Osteoblast (primary cell): Measurements from ENCODE around the gene RING1. TPM values are rescaled to one million over a fixed set of nuclear protein-coding genes. Genes with fewer than 3 reads are reported as not detected.
A peak's percentile ranks its signal among the peaks of the same experiment; 100 is the strongest.

Source experiments
- DNase-seq: peaks from one replicate; pipeline ENCODE4 v3.0.0; 2011; ENCODE audit warnings: low spot score, mixed read lengths; ENCODE audit not compliant: insufficient read length; ENCODE audit errors: missing footprints
- H2AFZ ChIP-seq: 2 replicates; pipeline ENCODE4 v1.6.0; 2011; ENCODE audit warnings: mild to moderate bottlenecking, low read length
- H3K27ac ChIP-seq: 2 replicates; pipeline ENCODE4 v1.5.1; 2011; ENCODE audit warnings: mild to moderate bottlenecking, low read depth, low read length, moderate library complexity
- H3K27me3 ChIP-seq: 2 replicates; pipeline ENCODE4 v1.6.0; 2012; ENCODE audit warnings: mild to moderate bottlenecking, control low read depth, inconsistent platforms, low read length, moderate library complexity; ENCODE audit not compliant: insufficient read depth
- H3K36me3 ChIP-seq: 2 replicates; pipeline ENCODE4 v1.5.1; 2011; ENCODE audit warnings: mild to moderate bottlenecking, low read length, control low read depth, moderate library complexity; ENCODE audit not compliant: insufficient read depth
- H3K4me1 ChIP-seq: 2 replicates; pipeline ENCODE4 v1.5.1; 2011; ENCODE audit warnings: mild to moderate bottlenecking, low read length, control low read depth, moderate library complexity; ENCODE audit not compliant: insufficient read depth
- H3K4me2 ChIP-seq: 2 replicates; pipeline ENCODE4 v1.6.0; 2011; ENCODE audit warnings: mild to moderate bottlenecking, low read length; ENCODE audit not compliant: insufficient read depth
- H3K4me3 ChIP-seq: fragments of 200-600 bp; sonication (generic); 3 replicates; pipeline ENCODE4 v1.5.1; 2012; ENCODE audit warnings: mild to moderate bottlenecking, low read length, inconsistent platforms; ENCODE audit not compliant: insufficient read depth
- H3K79me2 ChIP-seq: 2 replicates; pipeline ENCODE4 v1.6.0; 2012; ENCODE audit warnings: mild to moderate bottlenecking, low read length, control low read depth, inconsistent platforms; ENCODE audit not compliant: insufficient read depth
- H3K9me3 ChIP-seq: 2 replicates; pipeline ENCODE4 v1.5.1; 2011; ENCODE audit warnings: low read depth, low read length, control low read depth
- H4K20me1 ChIP-seq: 2 replicates; pipeline ENCODE4 v1.6.0; 2012; ENCODE audit warnings: mild to moderate bottlenecking, low read length, control low read depth; ENCODE audit not compliant: insufficient read depth
- total RNA-seq: library from RNA; depleted of rRNA; stranded (reverse); fragments of >200 nt; gene quantifications from 2 replicates; pipeline ENCODE4 v1.2.3, GENCODE V29; 2012
- TF ChIP-seq, protein P1 (sequence below): IDR thresholded peaks from 2 replicates; pipeline ENCODE4 v1.5.1; 2011; ENCODE audit warnings: mild to moderate bottlenecking, low read depth, low read length, moderate library complexity; ENCODE audit errors: extremely low read depth

RING1 gene
- total RNA-seq, 1 donor = 34.0 TPM

DNA sequence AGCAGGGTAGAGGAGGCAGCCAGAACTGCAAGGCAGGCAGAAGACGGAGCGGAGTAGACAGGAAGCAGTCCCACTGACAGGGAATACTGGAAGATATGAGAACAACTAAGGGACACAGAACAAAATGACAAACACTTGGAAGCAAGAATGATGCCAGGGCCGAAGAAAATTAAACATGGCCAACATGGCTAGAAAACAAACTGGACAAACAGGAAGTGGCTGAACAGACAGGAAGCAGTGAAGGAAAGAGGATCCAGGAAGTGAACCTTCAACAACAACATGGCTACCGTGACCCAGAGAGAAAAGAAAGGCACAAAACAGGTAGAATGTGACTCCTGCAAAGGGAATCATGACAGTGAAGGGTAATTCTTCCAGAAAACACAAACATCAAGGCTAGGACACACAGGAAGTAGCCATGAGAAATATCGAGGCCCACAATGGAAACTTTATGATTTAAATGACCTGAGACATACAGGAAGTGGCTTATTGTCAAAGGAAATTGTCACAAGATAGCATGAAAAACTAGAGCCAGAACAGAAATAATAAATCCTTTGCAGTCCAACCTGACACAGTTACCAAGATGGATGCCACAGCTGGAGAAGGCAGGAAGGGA is 25.1 kb upstream of the RING1 start:
- Histone ChIP-seq H3K27ac (no peak overlapping the region), H3K4me1 (no peaks in the 10 kb centered on the region), H3K27me3 (peaks cover 4% of the 10 kb centered on the region), H3K36me3 (no peaks in the 10 kb centered on the region), H4K20me1 (no peaks in the 10 kb centered on the region), H2AFZ (peak overlapping the region; percentile 31), H3K4me2 (no peak overlapping the region), H3K9me3 (no peaks in the 10 kb centered on the region), H3K4me3 (no peak overlapping the region), H3K79me2 (no peaks in the 10 kb centered on the region)
- no peak for DNase-seq
- TF ChIP-seq, protein P1, sequence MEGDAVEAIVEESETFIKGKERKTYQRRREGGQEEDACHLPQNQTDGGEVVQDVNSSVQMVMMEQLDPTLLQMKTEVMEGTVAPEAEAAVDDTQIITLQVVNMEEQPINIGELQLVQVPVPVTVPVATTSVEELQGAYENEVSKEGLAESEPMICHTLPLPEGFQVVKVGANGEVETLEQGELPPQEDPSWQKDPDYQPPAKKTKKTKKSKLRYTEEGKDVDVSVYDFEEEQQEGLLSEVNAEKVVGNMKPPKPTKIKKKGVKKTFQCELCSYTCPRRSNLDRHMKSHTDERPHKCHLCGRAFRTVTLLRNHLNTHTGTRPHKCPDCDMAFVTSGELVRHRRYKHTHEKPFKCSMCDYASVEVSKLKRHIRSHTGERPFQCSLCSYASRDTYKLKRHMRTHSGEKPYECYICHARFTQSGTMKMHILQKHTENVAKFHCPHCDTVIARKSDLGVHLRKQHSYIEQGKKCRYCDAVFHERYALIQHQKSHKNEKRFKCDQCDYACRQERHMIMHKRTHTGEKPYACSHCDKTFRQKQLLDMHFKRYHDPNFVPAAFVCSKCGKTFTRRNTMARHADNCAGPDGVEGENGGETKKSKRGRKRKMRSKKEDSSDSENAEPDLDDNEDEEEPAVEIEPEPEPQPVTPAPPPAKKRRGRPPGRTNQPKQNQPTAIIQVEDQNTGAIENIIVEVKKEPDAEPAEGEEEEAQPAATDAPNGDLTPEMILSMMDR = no peak

DNA sequence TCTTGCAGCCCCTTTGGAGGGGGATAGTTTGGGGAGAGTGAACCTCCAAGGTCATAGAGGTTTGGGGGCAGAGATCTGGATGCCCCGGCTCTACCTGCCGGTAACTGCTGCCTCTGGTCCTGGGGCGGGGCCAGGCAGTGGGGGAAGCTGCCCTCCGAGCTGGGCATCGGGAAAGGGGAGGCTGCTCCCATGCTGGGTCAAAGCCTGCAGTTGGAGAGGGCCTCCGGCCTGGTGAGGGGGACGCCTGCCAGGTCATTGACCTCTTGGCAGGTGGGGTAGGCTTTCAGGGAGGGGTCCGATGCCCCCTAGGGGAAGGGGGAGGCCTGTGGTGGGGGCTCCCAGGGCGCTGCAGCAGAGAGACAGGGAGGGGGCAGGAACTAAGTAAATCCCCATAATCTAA is 23.1 kb upstream of the RING1 start:
- TF ChIP-seq, protein P1 = no peak
- H3K79me2 ChIP-seq = no peaks in the 10 kb centered on the region
- H3K4me3 ChIP-seq = no peak overlapping the region
- no peak for DNase-seq
- H3K36me3 ChIP-seq = no peaks in the 10 kb centered on the region
- H3K4me1 ChIP-seq = no peaks in the 10 kb centered on the region
- H3K4me2 ChIP-seq = no peak overlapping the region
- H2AFZ ChIP-seq = no peak overlapping the region
- no peaks in the 10 kb centered on the region for H3K9me3 ChIP-seq
- H3K27me3 ChIP-seq = peaks cover 9% of the 10 kb centered on the region
- H4K20me1 ChIP-seq = no peaks in the 10 kb centered on the region
- no peak overlapping the region for H3K27ac ChIP-seq

GRCh38 chr6:33185654-33186187 is 22.6 kb upstream of the RING1 start:
- TF ChIP-seq, protein P1 = no peak
- no peak overlapping the region for H3K27ac ChIP-seq
- no peaks in the 10 kb centered on the region for H3K79me2 ChIP-seq
- no peak for DNase-seq
- no peak overlapping the region for H2AFZ ChIP-seq
- peaks cover 14% of the 10 kb centered on the region for H3K27me3 ChIP-seq
- no peaks in the 10 kb centered on the region for H4K20me1 ChIP-seq
- no peaks in the 10 kb centered on the region for H3K4me1 ChIP-seq
- H3K36me3 ChIP-seq = no peaks in the 10 kb centered on the region
- H3K4me3 ChIP-seq = no peak overlapping the region
- H3K9me3 ChIP-seq = no peaks in the 10 kb centered on the region
- no peak overlapping the region for H3K4me2 ChIP-seq

GRCh38 chr6:33187809-33188208 is 20.5 kb upstream of the RING1 start:
- TF ChIP-seq, protein P1 = no peak
- H3K9me3 ChIP-seq = no peaks in the 10 kb centered on the region
- no peak overlapping the region for H3K4me2 ChIP-seq
- no peak for DNase-seq
- no peaks in the 10 kb centered on the region for H3K36me3 ChIP-seq
- no peak overlapping the region for H2AFZ ChIP-seq
- no peak overlapping the region for H3K27ac ChIP-seq
- no peaks in the 10 kb centered on the region for H3K79me2 ChIP-seq
- H3K4me1 ChIP-seq = no peaks in the 10 kb centered on the region
- H4K20me1 ChIP-seq = peaks cover 5% of the 10 kb centered on the region
- no peak overlapping the region for H3K4me3 ChIP-seq
- peaks cover 34% of the 10 kb centered on the region for H3K27me3 ChIP-seq
